ENCODE data around the gene PDZD2.
"Not testable (repeated sequence)": the region's sequence is repeated elsewhere in the genome, so short reads cannot be mapped to it uniquely, and the experiment has no call there.

DNA sequence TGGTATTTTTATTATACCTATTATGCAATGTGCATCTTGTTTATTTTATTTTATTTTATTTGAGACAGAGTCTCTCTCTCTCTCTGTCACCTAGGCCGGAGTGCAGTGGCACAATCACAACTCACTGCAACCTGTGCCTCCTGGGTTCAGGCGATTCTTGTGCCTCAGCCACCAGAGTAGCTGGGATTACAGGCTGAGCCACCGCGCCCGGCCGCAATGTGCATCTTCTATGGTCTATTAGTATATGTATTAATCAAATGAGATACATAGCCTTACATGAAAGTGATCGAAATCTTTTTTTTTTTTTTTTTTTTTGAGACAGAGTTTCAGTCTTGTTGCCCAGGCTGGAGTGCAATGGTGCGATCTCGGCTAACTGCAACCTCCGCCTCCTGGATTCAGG, 89.9 kb downstream of the PDZD2 start:
- not testable (repeated sequence) for TF ChIP-seq POLR2A (IDR thresholded peaks at IDR 0.05)
- TF ChIP-seq, protein P1, sequence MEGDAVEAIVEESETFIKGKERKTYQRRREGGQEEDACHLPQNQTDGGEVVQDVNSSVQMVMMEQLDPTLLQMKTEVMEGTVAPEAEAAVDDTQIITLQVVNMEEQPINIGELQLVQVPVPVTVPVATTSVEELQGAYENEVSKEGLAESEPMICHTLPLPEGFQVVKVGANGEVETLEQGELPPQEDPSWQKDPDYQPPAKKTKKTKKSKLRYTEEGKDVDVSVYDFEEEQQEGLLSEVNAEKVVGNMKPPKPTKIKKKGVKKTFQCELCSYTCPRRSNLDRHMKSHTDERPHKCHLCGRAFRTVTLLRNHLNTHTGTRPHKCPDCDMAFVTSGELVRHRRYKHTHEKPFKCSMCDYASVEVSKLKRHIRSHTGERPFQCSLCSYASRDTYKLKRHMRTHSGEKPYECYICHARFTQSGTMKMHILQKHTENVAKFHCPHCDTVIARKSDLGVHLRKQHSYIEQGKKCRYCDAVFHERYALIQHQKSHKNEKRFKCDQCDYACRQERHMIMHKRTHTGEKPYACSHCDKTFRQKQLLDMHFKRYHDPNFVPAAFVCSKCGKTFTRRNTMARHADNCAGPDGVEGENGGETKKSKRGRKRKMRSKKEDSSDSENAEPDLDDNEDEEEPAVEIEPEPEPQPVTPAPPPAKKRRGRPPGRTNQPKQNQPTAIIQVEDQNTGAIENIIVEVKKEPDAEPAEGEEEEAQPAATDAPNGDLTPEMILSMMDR (IDR thresholded peaks at IDR 0.05): not testable (repeated sequence)
